ENCODE results near the gene LRBA.

Gene LRBA

GRCh38 chr4:150817804-150818528, 197.1 kb downstream of the LRBA start:
- H3K4me1 Mint-ChIP-seq (ENCODE audit: low read depth): peaks cover 6% of the 10 kb centered on the region
- H3K27me3 Mint-ChIP-seq: no peaks in the 10 kb centered on the region
- H3K36me3 Mint-ChIP-seq: peaks cover 21% of the 10 kb centered on the region
- no peaks in the 10 kb centered on the region for H3K9me3 Mint-ChIP-seq (ENCODE audit: low read depth)
- no peak overlapping the region for H3K4me3 Mint-ChIP-seq
- no peak overlapping the region for H3K27ac Mint-ChIP-seq

GRCh38 chr4:150817017-150817416, 198.1 kb downstream of the LRBA start:
- H3K27ac Mint-ChIP-seq: no peak overlapping the region
- no peak overlapping the region for H3K4me3 Mint-ChIP-seq
- peaks cover 6% of the 10 kb centered on the region for H3K4me1 Mint-ChIP-seq (ENCODE audit: low read depth)
- peaks cover 21% of the 10 kb centered on the region for H3K36me3 Mint-ChIP-seq
- H3K9me3 Mint-ChIP-seq (ENCODE audit: low read depth): no peaks in the 10 kb centered on the region
- H3K27me3 Mint-ChIP-seq: no peaks in the 10 kb centered on the region

- Mint-ChIP-seq H3K27me3 (no peaks in the 10 kb centered on the region), H3K27ac (no peak overlapping the region), H3K36me3 (peaks cover 21% of the 10 kb centered on the region), H3K9me3 (ENCODE audit: low read depth) (no peaks in the 10 kb centered on the region), H3K4me3 (no peak overlapping the region), H3K4me1 (ENCODE audit: low read depth) (peaks cover 6% of the 10 kb centered on the region)
These were observed 198.6 kb downstream of the LRBA start for GRCh38 chr4:150816491-150816890.

- Mint-ChIP-seq H3K36me3 (peaks cover 23% of the 10 kb centered on the region), H3K27ac (no peak overlapping the region), H3K9me3 (ENCODE audit: low read depth) (no peaks in the 10 kb centered on the region), H3K4me1 (ENCODE audit: low read depth) (peaks cover 6% of the 10 kb centered on the region), H3K27me3 (no peaks in the 10 kb centered on the region), H3K4me3 (no peak overlapping the region)
These were observed 200.2 kb downstream of the LRBA start for GRCh38 chr4:150814873-150815272.

- Mint-ChIP-seq H3K4me3 (no peak overlapping the region), H3K4me1 (ENCODE audit: low read depth) (peaks cover 2% of the 10 kb centered on the region), H3K27me3 (no peaks in the 10 kb centered on the region), H3K9me3 (ENCODE audit: low read depth) (no peaks in the 10 kb centered on the region), H3K36me3 (peaks cover 37% of the 10 kb centered on the region), H3K27ac (peak overlapping the region; percentile 25)
These were observed 209.7 kb downstream of the LRBA start for GRCh38 chr4:150805183-150806025.

- H3K4me1 Mint-ChIP-seq (ENCODE audit: low read depth): peaks cover 2% of the 10 kb centered on the region
- H3K27ac Mint-ChIP-seq: no peak overlapping the region
- no peak overlapping the region for H3K4me3 Mint-ChIP-seq
- H3K9me3 Mint-ChIP-seq (ENCODE audit: low read depth): no peaks in the 10 kb centered on the region
- H3K27me3 Mint-ChIP-seq: no peaks in the 10 kb centered on the region
- peaks cover 23% of the 10 kb centered on the region for H3K36me3 Mint-ChIP-seq
These were observed 213.3 kb downstream of the LRBA start for GRCh38 chr4:150801833-150802232.

- H3K4me1 Mint-ChIP-seq (ENCODE audit: low read depth): no peaks in the 10 kb centered on the region
- H3K4me3 Mint-ChIP-seq: no peak overlapping the region
- H3K27me3 Mint-ChIP-seq: no peaks in the 10 kb centered on the region
These were observed 215.9 kb downstream of the LRBA start for GRCh38 chr4:150799207-150799606.

GRCh38 chr4:150794706-150795105, 220.4 kb downstream of the LRBA start:
- H3K9me3 Mint-ChIP-seq (ENCODE audit: low read depth): no peaks in the 10 kb centered on the region
- H3K36me3 Mint-ChIP-seq: peaks cover 13% of the 10 kb centered on the region
- H3K4me1 Mint-ChIP-seq (ENCODE audit: low read depth): no peaks in the 10 kb centered on the region
- no peak overlapping the region for H3K27ac Mint-ChIP-seq
- no peak overlapping the region for H3K4me3 Mint-ChIP-seq
- no peaks in the 10 kb centered on the region for H3K27me3 Mint-ChIP-seq

More at GRCh38 chr4:150799207-150799606, 215.9 kb downstream of the LRBA start:
- Mint-ChIP-seq H3K9me3 (ENCODE audit: low read depth) (no peaks in the 10 kb centered on the region), H3K27ac (no peak overlapping the region), H3K36me3 (peaks cover 15% of the 10 kb centered on the region)

GRCh38 chr4:150789864-150790263, 225.2 kb downstream of the LRBA start:
- Mint-ChIP-seq H3K27ac (no peak overlapping the region), H3K27me3 (no peaks in the 10 kb centered on the region), H3K9me3 (ENCODE audit: low read depth) (no peaks in the 10 kb centered on the region), H3K4me1 (ENCODE audit: low read depth) (no peaks in the 10 kb centered on the region), H3K36me3 (peaks cover 11% of the 10 kb centered on the region), H3K4me3 (no peak overlapping the region)

- no peaks in the 10 kb centered on the region for H3K27me3 Mint-ChIP-seq
- H3K27ac Mint-ChIP-seq: no peak overlapping the region
- H3K36me3 Mint-ChIP-seq: peaks cover 5% of the 10 kb centered on the region
- no peak overlapping the region for H3K4me3 Mint-ChIP-seq
- H3K4me1 Mint-ChIP-seq (ENCODE audit: low read depth): no peaks in the 10 kb centered on the region
- H3K9me3 Mint-ChIP-seq (ENCODE audit: low read depth): no peaks in the 10 kb centered on the region
These were observed 230.1 kb downstream of the LRBA start for GRCh38 chr4:150784939-150785338.

GRCh38 chr4:150784305-150784704, 230.8 kb downstream of the LRBA start:
- H3K4me1 Mint-ChIP-seq (ENCODE audit: low read depth): no peaks in the 10 kb centered on the region
- H3K27me3 Mint-ChIP-seq: no peaks in the 10 kb centered on the region
- H3K27ac Mint-ChIP-seq: no peak overlapping the region
- peaks cover 5% of the 10 kb centered on the region for H3K36me3 Mint-ChIP-seq
- H3K4me3 Mint-ChIP-seq: no peak overlapping the region
- no peaks in the 10 kb centered on the region for H3K9me3 Mint-ChIP-seq (ENCODE audit: low read depth)

GRCh38 chr4:150782921-150783320, 232.2 kb downstream of the LRBA start:
- Mint-ChIP-seq H3K27ac (no peak overlapping the region), H3K4me1 (ENCODE audit: low read depth) (no peaks in the 10 kb centered on the region), H3K36me3 (peaks cover 3% of the 10 kb centered on the region), H3K27me3 (no peaks in the 10 kb centered on the region), H3K4me3 (no peak overlapping the region), H3K9me3 (ENCODE audit: low read depth) (no peaks in the 10 kb centered on the region)

GRCh38 chr4:150782311-150782710, 232.8 kb downstream of the LRBA start:
- H3K4me1 Mint-ChIP-seq (ENCODE audit: low read depth): no peaks in the 10 kb centered on the region

GRCh38 chr4:150781191-150781590, 233.9 kb downstream of the LRBA start:
- H3K4me1 Mint-ChIP-seq (ENCODE audit: low read depth): no peaks in the 10 kb centered on the region
- no peaks in the 10 kb centered on the region for H3K27me3 Mint-ChIP-seq
- no peak overlapping the region for H3K4me3 Mint-ChIP-seq
- H3K9me3 Mint-ChIP-seq (ENCODE audit: low read depth): no peaks in the 10 kb centered on the region
- H3K27ac Mint-ChIP-seq: no peak overlapping the region
- peaks cover 5% of the 10 kb centered on the region for H3K36me3 Mint-ChIP-seq

More at GRCh38 chr4:150782311-150782710, 232.8 kb downstream of the LRBA start:
- Mint-ChIP-seq H3K27me3 (no peaks in the 10 kb centered on the region), H3K36me3 (peaks cover 5% of the 10 kb centered on the region), H3K4me3 (no peak overlapping the region), H3K27ac (no peak overlapping the region), H3K9me3 (ENCODE audit: low read depth) (no peaks in the 10 kb centered on the region)

- Mint-ChIP-seq H3K4me3 (no peak overlapping the region), H3K27ac (no peak overlapping the region), H3K4me1 (ENCODE audit: low read depth) (no peaks in the 10 kb centered on the region), H3K9me3 (ENCODE audit: low read depth) (no peaks in the 10 kb centered on the region), H3K27me3 (no peaks in the 10 kb centered on the region), H3K36me3 (peaks cover 4% of the 10 kb centered on the region)
These were observed 235.4 kb downstream of the LRBA start for GRCh38 chr4:150779707-150780106.

Data from activated naive CD8-positive, alpha-beta T cell (primary cell).